ENCODE measurements around the gene IQCN. TPM values are rescaled to one million over a fixed set of nuclear protein-coding genes. Genes with fewer than 3 reads are reported as not detected.

IQCN gene
- total and polyA plus RNA-seq, 2 experiments from 2014 or later: 0.35 TPM; not detected in 1

- DNase-seq (ENCODE audit: low spot score) (no peak), ATAC-seq (no peak)
- Histone ChIP-seq H3K4me1 (ENCODE audit: insufficient read depth) (no peaks in the 10 kb centered on the region), H3K4me3 (no peak overlapping the region), H3K36me3 (ENCODE audit: insufficient read depth) (no peaks in the 10 kb centered on the region), H3K79me2 (replicated peaks; ENCODE audit: insufficient read depth) (no peaks in the 10 kb centered on the region), H3K27ac (ENCODE audit: low read depth) (no peak overlapping the region), H3K9me2 (ENCODE audit: insufficient read depth) (peaks cover 6% of the 10 kb centered on the region; the same call in 1 of the 2 replicates), H3K4me2 (no peak overlapping the region), H2AFZ (no peak overlapping the region), H3F3A (replicated peaks; ENCODE audit: low read depth) (no peaks in the 10 kb centered on the region), H4K20me1 (replicated peaks; ENCODE audit: insufficient read depth) (no peaks in the 10 kb centered on the region), H3K27me3 (ENCODE audit: insufficient read depth) (no peaks in the 10 kb centered on the region)
- no peak for TF ChIP-seq CTCF (conservative IDR thresholded peaks at IDR 0.05; ENCODE audit: low read depth in 2 of 2)
- TF ChIP-seq EZH2 (IDR thresholded peaks at IDR 0.05; ENCODE audit: low read depth, unreplicated experiment): no peak
- TF ChIP-seq REST (IDR thresholded peaks at IDR 0.05; ENCODE audit: unreplicated experiment): no peak
- no peak for TF ChIP-seq NANOG (IDR thresholded peaks at IDR 0.05; ENCODE audit: borderline replicate concordance)
- no peak for TF ChIP-seq ETS1 (IDR thresholded peaks at IDR 0.05)
- no peak for TF ChIP-seq STAT1 (IDR thresholded peaks at IDR 0.05; ENCODE audit: unreplicated experiment)
- no peak for TF ChIP-seq POLR2AphosphoS5 (IDR thresholded peaks at IDR 0.05; ENCODE audit: low read depth)
- no peak for TF ChIP-seq ZNF114 (CRISPR knock-in tag; IDR thresholded peaks at IDR 0.05)
- TF ChIP-seq ZNF331 (CRISPR knock-in tag; IDR thresholded peaks at IDR 0.05; ENCODE audit: low read depth): no peak
- no peak for TF ChIP-seq EZH2phosphoT487 (IDR thresholded peaks at IDR 0.05; ENCODE audit: unreplicated experiment)
- no peak for TF ChIP-seq CREB1 (CRISPR knock-in tag; IDR thresholded peaks at IDR 0.05; ENCODE audit: low read depth)
- TF ChIP-seq JUNB (IDR thresholded peaks at IDR 0.05; ENCODE audit: unreplicated experiment): no peak
- TF ChIP-seq ZNF462 (CRISPR knock-in tag; IDR thresholded peaks at IDR 0.05): no peak
- no peaks in the 10 kb centered on the region for H3K4me1 Mint-ChIP-seq
- no peak overlapping the region for H3K27ac Mint-ChIP-seq
- no peaks in the 10 kb centered on the region for H3K9me3 Mint-ChIP-seq
- 0 out of 3 replicates have a peak, but pooled peaks cover 5% of the 10 kb centered on the region for H3K36me3 Mint-ChIP-seq (ENCODE audit: low read depth)
- H3K27me3 Mint-ChIP-seq (ENCODE audit: insufficient read depth, low read depth, poor library complexity): peaks cover 12% of the 10 kb centered on the region
- H3K4me3 Mint-ChIP-seq: no peak overlapping the region
These were observed 7.2 kb downstream of the IQCN start for GRCh38 chr19:18266771-18267686.
